ENCODE data around the gene MAPK1.
"Not testable (repeated sequence)": the region's sequence is repeated elsewhere in the genome, so short reads cannot be mapped to it uniquely, and the experiment has no call there.

Gene MAPK1

DNA sequence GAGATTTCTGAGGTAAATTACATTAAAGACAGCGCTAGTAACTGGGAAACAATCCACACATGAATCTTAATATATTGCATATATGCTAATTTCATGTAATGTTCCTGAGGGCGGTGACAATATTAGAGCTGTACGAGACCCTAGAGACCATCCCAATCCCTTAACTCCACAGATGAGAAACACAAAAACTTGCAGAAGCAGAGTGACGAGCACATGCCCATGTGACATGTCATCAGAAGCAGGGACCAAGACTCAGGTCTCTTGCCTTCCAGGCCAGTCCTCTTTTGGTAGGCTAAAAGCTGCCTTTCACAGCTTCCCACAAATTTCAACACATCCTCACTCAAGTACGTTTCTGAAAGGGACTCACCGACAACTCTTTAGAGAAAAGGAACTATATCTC, 11.8 kb downstream of the MAPK1 start:
- no peak for DNase-seq (ENCODE audit: low read depth)
- no peak overlapping the region for H3K4me3 ChIP-seq (ENCODE audit: low read depth, low read length)

DNA sequence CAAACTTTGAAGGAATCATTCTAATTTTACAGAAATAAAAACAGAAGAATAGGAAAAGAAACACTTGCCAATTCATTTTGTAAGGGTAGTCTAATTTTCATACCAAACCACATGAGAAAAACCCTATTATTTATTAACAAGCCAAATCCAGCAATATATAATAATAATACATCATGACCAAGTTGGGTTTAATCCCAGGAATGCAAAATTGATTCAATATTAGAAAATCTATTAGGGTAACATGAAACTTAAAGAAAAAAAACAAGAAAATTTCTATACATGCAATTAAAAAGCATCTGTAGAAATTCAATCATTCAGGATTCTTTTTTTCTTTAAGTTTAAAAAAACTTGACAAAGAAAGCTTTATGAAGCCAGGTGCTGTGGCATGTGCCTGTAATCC, 16.8 kb downstream of the MAPK1 start:
- no peak overlapping the region for H3K4me3 ChIP-seq (ENCODE audit: low read depth, low read length)
- no peak for DNase-seq (ENCODE audit: low read depth)

DNA sequence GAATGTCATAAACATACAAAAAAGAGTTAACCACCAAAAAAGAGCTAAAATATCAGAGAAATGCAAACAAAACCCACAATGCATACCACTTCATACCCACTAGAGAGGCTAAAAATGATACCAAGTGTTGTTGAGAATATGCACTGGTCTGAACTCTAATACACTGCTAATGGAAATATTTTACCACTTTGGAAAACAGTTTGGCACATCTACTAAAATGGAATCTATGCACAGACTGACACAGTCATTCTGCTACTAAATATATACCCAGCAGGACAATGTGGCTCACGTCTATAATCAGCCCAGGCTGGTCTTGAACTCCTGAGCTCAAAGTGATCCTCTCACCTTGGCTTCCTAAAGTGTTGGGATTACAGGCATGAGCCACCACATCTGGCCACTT, 18.0 kb downstream of the MAPK1 start:
- no peak for DNase-seq (ENCODE audit: low read depth)
- H3K4me3 ChIP-seq (ENCODE audit: low read depth, low read length): no peak overlapping the region

DNA sequence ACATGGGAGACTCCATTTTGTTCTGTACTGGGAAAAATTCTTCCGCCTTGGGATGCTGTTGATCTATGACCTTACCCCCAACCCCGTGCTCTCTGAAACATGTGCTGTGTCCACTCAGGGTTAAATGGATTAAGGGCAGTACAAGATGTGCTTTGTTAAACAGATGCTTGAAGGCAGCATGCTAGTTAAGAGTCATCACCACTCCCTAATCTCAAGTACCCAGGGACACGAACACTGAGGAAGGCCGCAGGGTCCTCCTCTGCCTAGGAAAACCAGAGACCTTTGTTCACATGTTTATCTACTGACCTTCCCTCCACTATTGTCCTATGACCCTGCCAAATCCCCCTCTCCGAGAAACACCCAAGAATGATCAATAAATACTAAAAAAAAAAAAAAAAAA, 19.4 kb downstream of the MAPK1 start:
- not testable (repeated sequence) for H3K4me3 ChIP-seq (ENCODE audit: low read depth, low read length); DNase-seq (ENCODE audit: low read depth)

DNA sequence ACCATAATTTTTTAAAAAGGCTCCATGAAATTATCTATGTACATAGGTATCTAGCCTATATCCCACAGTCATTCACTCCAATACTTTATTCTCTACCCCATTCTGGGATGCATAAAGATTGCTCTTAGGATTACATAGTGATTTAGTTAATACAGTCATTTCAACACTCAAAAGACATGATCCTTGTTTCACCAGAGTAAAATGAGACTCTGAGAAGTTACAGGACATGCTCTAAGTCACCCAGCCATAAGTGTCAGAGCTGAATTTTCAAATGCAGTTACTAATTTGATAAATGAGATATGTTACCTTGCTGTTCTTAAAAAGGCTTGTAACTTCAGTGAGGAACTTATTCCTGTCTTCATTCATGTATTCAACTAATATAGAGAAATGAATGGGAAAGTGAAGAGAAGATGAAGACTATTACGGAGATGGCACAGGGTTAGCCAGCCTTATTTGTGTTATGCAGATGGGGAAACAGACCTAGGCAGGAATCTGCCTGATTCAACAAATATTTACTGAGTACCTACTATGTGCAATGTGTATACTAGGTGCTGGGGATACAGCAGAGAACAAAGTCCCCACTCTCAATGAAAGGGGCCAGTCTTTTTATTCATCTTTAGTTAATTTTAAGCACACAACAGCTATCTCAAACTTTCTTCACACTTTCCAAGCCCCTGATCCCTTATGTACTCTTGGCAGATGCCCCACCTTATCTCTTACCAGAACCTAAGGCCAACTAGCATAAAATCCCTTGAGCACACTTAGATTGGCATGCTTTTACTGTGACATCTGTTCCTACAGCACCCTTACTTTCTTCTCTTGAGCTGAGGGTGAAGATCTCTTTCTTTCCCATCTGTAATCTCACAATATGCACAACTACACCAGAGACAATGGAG, 21.6 kb downstream of the MAPK1 start:
- no peak for DNase-seq (ENCODE audit: low read depth)

DNA sequence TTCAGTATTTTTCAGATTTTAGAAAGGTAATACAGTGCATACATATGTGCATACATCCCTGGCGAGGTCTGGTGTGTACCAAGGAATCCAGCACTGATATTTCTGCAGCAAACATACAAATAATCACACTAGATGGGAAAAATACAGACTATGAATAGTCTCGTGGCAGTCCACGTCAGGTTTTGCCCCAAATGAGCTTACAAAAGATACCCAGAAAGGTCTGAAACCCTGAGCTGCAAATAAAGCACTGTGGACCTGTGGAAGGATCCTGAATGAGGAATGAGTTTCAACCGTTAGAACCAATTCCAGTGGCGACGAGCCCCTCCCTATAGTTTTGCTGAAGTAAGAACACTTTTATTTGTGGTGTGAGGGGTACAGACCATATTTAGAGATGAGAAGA, 24.5 kb downstream of the MAPK1 start:
- H3K4me3 ChIP-seq (ENCODE audit: low read depth, low read length): no peak overlapping the region
- no peak for DNase-seq (ENCODE audit: low read depth)

More for the DNA sequence above, 21.6 kb downstream of the MAPK1 start:
- H3K4me3 ChIP-seq (ENCODE audit: low read depth, low read length): no peak overlapping the region

DNA sequence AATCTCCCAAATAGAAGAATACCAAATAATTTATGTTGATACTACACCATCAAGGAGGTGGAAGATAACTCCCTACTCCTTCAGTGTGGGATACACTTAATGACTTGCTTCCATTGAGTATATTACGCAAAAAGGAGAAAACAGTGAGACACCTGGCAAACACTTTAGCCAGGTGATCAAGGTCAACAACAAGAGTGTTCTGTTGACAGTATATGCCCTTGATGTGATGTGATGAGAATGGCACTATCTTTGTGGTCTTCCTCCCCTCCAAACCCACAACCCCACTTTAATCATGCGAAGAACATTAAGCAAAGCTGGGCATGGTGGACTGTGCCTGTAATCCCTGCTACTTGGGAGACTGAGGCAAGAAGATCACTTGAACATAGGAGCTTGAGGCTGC, 26.0 kb downstream of the MAPK1 start:
- H3K4me3 ChIP-seq (ENCODE audit: low read depth, low read length): no peak overlapping the region

DNA sequence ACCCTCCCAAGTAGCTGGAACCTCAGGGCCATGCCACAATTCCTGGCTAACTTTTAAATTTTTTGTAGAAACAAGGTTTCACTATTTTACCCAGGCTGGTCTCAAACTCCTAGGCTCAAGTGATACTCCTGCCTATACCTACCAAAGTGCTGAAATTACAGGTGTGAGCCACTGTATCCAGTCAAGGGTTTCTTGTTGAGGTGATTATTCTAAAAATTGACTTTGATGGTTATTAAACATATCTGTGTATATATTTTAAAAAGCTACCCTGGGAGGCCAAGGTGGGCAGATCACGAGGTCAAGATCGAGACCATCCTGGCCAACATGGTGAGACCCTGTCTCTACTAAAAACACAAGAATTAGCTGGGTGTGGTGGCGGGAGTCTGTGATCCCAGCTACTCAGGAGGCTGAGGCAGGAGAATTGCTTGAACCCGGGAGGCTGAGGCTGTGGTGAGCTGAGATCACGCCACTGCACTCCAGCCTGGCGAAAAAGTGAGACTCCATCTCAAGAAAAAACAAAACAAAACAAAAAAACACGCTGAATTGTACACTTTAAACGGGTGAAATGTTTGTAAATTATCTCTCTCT, 27.1 kb downstream of the MAPK1 start:
- no peak overlapping the region for H3K4me3 ChIP-seq (ENCODE audit: low read depth, low read length)
- no peak for DNase-seq (ENCODE audit: low read depth)

More for the DNA sequence above, 26.0 kb downstream of the MAPK1 start:
- no peak for DNase-seq (ENCODE audit: low read depth)

DNA sequence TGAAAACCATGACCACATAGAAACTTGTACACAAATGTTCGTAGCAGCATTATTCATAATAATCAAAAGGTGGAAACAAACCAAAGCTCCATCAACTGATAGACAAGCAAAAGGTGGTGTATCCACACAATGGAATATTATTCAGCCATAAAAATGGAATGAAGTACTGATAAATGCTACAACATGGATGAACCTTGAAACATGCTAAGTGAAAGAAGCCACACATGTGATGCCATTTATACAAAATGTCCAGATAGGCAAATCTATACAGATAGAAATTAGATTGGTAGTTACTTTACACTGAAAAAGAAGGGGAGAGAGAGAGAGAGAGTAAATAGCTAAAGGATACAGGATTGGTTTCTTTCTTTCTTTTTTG, 27.7 kb downstream of the MAPK1 start:
- DNase-seq (ENCODE audit: low read depth): no peak
- H3K4me3 ChIP-seq (ENCODE audit: low read depth, low read length): no peak overlapping the region

DNA sequence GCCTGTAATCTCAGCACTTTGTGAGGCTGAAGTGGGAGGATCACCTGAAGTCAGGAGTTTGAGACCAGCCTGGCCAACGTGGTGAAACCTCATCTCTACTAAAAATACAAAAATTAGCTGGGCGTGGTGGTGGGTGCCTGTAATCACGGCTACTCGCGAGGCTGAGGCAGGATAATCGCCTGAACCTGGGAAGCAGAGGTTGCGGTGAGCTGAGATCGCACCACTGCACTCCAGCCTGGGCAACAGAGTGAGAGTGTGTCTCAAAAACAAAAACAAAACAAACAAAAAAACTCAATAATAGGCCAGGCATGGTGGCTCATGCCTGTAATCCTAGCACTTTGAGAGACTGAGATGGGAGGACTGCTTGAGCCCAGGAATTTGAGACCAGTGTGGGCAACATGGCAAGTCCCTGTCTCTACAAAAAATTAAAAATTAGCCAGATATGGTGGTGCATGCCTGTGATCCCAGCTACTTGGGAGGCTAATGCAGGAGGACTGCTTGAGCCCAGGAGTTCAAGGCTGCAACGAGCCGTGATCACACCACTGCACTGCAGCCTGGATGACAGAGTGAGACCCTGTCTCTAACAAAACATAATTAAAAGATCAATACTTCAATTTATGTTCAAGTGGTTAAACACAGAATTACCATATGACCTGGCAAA, 28.2 kb downstream of the MAPK1 start:
- DNase-seq (ENCODE audit: low read depth); H3K4me3 ChIP-seq (ENCODE audit: low read depth, low read length): not testable (repeated sequence)

DNA sequence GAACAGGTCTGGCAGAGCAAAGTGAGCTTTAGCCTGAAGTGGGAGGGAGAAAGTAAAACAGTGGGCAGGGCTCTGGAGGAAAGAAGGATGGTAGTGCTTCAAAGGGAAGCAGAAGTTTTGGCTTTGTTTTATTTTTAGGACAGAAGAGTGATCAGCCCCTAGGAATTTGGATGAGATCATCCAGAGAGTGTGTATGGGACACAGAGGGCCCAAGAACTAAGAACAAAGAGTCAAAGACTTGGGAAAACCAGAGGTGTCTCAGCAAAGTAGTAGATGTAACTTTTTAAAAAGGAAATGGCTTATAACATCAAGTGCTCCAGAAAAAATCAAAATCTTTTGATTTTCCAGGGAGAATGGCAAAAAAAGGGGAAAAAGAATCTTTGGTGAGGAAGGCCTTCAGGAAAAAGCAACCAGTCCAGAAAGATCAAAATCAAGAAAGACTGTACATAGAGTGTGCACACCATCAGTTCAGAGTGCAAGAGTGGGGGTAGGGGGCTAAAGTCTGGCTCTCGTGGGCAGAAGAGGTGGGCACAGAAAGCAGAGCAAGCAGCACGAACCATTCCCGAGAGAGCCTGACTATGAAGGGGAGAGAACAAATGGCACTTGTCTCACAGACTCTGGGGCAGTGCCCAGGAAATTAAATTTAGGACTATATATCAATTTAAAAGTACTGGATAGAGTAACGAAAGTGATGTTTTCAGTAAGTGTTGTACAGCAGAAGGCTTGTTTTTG, 30.0 kb downstream of the MAPK1 start:
- DNase-seq (ENCODE audit: low read depth): peak; percentile 52
- H3K4me3 ChIP-seq (ENCODE audit: low read depth, low read length): no peak overlapping the region

DNA sequence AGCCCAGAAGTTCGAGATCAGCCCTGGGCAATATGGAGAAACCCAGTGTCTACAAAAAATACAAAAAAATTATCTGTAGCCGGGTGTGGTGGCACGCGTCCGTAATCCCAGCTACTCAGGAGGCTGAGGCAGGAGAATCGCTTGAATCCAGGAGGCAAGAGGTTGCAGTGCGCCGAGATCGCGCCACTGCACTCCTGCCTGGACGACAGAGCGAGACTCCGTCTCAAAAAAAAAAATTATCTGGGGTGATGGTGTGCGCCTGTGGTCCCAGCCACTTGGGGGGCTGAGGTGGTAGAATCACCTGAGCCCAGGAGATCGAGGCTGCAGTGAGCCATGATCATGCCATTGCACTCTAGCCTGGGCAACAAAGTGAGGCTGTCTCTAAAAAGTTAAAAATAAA, 31.0 kb downstream of the MAPK1 start:
- H3K4me3 ChIP-seq (ENCODE audit: low read depth, low read length); DNase-seq (ENCODE audit: low read depth): not testable (repeated sequence)

DNA sequence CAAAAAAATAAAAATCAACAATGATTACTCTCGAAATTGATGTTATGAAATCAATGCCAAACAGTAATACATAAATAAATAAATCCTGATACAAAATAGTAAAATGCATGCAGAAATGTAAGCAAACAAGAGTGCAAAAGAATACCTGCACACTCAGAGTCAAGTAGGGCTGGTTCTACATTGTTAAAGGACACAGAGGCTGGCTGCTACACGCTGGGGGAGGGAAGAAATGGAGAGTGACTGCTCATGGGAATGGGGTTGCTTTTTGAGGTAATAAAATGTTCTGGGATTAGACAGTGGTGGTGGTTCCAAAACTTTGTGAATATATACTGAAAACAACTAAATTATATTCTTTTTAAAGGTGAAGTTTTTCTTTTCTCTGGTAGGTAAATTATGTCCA, 32.1 kb downstream of the MAPK1 start:
- no peak for DNase-seq (ENCODE audit: low read depth)
- H3K4me3 ChIP-seq (ENCODE audit: low read depth, low read length): no peak overlapping the region

DNA sequence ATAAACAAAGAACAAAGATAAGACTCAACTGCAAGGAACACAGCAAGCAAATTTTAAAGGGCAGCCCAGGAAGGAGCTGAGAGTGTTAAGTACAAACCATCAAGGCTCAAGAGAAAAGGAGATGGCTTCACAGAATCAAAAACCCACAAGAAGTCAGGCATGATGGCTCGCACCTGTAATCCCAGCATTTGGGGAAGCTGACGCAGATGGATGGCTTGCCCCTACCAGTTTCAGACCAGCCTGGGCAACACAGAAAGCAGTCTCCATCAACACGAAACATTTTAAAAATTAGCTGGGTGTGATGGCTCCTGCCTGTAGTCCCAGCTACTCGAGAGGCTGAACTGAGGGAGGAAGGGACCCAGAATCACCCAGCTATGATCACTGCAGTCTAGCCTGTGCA, 32.6 kb downstream of the MAPK1 start:
- DNase-seq (ENCODE audit: low read depth): no peak
- no peak overlapping the region for H3K4me3 ChIP-seq (ENCODE audit: low read depth, low read length)

DNA sequence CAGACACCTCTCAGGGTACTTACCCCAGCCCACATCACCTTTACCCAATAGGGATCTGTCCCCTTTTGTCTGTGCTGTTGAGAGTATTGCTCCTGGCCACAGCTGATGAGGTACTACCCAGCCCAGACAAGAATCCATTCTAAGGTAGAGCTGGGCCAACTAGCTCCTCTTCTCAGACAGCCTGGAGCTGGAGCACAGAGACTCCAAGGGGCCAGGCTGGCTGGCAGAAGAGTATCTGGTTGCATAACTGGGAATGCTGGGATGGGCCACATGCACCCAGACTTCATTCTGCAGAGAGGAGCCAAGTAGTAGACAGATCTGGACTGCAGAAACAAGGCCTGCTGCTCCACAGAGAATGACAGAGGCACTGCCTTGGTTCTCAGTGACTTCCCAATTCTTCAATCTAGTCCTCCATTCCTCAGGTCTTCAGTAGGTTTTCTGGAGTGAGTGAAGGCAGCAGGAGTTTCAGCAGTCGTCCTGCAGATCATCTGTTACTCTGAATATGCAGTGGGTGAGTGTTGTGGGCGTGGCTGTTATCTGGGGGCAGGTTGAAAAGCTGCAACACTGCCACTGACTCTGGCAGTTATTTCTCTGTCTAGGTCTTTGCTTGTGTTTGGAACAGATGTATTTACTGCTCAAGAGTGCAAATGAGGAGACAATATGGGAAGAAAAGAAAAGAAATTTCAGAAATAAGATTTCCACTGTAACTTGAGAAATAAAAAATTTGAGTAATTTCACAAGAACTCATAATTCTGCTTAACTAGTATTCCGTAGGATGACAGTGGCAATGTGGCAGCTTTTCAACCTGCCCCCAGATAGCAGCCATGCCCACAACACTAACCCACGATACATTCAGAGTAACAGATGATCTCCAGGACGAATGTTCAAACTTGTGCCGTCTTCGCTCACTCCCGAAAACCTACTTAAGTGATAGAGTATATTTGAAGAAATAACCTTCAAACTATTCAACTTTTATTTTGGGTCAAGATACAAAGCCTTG, 34.9 kb downstream of the MAPK1 start:
- H3K4me3 ChIP-seq (ENCODE audit: low read depth, low read length): no peak overlapping the region
- DNase-seq (ENCODE audit: low read depth): no peak

DNA sequence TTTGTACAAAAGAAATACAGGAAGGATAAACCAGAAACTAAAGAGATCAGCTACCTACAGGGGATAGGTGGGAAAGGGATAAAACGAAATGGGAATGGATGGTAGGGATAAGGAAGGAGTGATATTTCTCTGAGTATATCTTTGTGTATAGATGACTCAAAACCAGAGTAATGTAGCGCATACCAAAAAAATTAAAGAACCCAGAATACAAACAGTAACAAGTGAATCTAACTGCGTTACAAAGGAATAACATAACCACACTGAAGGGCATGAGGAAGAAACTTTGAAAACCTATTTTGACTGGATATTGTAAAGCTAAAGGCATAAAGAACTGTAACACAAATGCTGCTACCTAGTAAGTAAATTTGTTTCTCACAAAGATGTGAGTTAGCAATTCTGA, 37.9 kb downstream of the MAPK1 start:
- H3K4me3 ChIP-seq (ENCODE audit: low read depth, low read length): no peak overlapping the region
- DNase-seq (ENCODE audit: low read depth): no peak

DNA sequence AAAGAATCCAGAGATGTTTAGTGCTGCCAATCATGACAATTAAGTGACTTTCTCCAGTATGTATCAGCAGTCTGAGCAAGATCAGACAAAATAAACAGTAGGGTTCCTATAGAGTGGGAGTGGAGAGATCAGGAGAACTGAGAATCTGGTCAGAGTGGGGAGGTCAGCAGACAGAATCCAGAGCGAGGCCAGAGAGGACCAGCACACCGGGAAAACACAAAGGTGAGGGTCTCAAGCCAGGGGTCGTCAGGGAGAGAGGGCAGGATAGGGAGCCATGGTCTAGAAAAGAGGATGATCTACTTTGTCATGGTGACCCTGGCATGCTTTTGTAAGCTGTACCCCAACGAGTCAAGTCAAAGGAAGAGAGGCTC, 39.2 kb downstream of the MAPK1 start:
- no peak overlapping the region for H3K4me3 ChIP-seq (ENCODE audit: low read depth, low read length)
- no peak for DNase-seq (ENCODE audit: low read depth)

DNA sequence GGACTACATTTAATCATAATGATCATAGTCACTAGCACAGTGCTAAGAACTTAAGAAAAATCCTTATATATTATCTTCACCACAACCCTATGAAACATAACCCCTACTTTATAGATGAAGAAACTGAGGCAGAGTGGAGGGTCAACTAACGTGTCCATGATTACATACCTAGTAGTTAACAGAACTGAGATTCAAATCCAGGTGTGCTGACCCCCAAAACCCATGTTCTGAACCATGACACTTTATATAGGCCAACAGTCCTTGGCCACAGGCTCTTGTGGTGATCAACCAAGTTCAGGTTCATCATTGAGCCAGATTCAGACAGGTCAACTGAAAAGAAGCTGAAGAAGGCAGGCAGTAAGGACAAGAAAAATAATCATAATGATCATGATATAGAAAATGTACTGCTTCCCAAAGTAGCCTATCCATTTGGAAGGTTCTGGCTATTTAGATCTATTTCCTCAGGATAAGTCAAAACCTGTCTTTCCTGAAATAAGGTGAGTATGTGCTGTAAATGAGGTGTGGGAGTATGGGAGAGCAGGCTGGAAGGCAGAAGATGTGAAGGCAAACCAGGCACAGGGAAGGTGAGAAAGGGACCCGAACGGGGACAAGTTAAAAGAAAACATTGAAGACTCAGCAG, 39.7 kb downstream of the MAPK1 start:
- no peak overlapping the region for H3K4me3 ChIP-seq (ENCODE audit: low read depth, low read length)
- DNase-seq (ENCODE audit: low read depth): no peak
